Stimulated activated CD4-positive, alpha-beta T cell treated with anti-CD3 and anti-CD28 coated beads, Interleukin-12 subunit alpha, Interleukin-12 subunit beta, amount 100 ng/mL, for 48 hours (primary cell): ENCODE measurements around the gene PTK6.

Experiments
- DNase-seq, 3 donors: peaks; one replicate each; pipeline ENCODE4 v3.0.0-alpha.2; 2020; ENCODE audit warnings: low read depth in 2 of 3, low spot score in 1 of 3

PTK6 gene

GRCh38 chr20:63532449-63532971 is 4.7 kb downstream of the PTK6 start:
- DNase-seq, result no peak

- no peak for DNase-seq
Observed at GRCh38 chr20:63531686-63532448, 5.3 kb downstream of the PTK6 start.

GRCh38 chr20:63530788-63531160 is 6.4 kb downstream of the PTK6 start:
- no peak for DNase-seq

GRCh38 chr20:63529861-63530787 is 7.1 kb downstream of the PTK6 start:
- no peak for DNase-seq

GRCh38 chr20:63529180-63529860 is 7.9 kb downstream of the PTK6 start:
- DNase-seq, result no peak

GRCh38 chr20:63527184-63527583 is 10.0 kb downstream of the PTK6 start:
- DNase-seq, result no peak

- DNase-seq, result no peak
Observed at GRCh38 chr20:63525971-63526370, 11.2 kb downstream of the PTK6 start.

GRCh38 chr20:63525185-63525584 is 12.0 kb downstream of the PTK6 start:
- DNase-seq, result no peak

GRCh38 chr20:63522981-63523611 is 14.1 kb downstream of the PTK6 start:
- DNase-seq, result no peak

GRCh38 chr20:63522091-63522868 is 14.9 kb downstream of the PTK6 start:
- no peak for DNase-seq

- no peak for DNase-seq
Observed at GRCh38 chr20:63521602-63522001, 15.6 kb downstream of the PTK6 start.

- peak in 2 of 3 donors; percentile 48 to 63 for DNase-seq
Observed at GRCh38 chr20:63520934-63521601, 16.1 kb downstream of the PTK6 start.

GRCh38 chr20:63520504-63520933 is 16.7 kb downstream of the PTK6 start, which contains the start of gene PPDPF:
Gene PPDPF (plus strand): TSS chr20:63520765. CDS start chr20:63521309, 544 bp downstream.
- peak; percentile 66 to 77 (median 68) for DNase-seq

GRCh38 chr20:63519668-63520503 is 17.3 kb downstream of the PTK6 start:
- peak in 2 of 3 donors; percentile 37 to 42 for DNase-seq

- no peak for DNase-seq
Observed at GRCh38 chr20:63518946-63519667, 18.1 kb downstream of the PTK6 start.

GRCh38 chr20:63518351-63518861 is 18.8 kb downstream of the PTK6 start:
- no peak for DNase-seq
